Sigmoid colon (tissue), 7 donors: ENCODE data around the gene CLCN3. TPM values are rescaled to one million over a fixed set of nuclear protein-coding genes. Genes with fewer than 3 reads are reported as not detected.

ENCODE experiments used
- DNase-seq: peaks from one replicate; pipeline ENCODE4 v3.0.0-alpha.2; 2019
- H3K27ac ChIP-seq, 4 donors: fragments of 200-600 bp; sonication (generic); one replicate each; pipeline ENCODE4 v1.5.1; 2016 to 2019; ENCODE audit warnings: mild to moderate bottlenecking in 1 of 4
- H3K27me3 ChIP-seq, 3 donors: fragments of 200-600 bp; sonication (generic); one replicate each; pipeline ENCODE4 v1.5.1; 2019; ENCODE audit warnings: mild to moderate bottlenecking in 1 of 3
- H3K36me3 ChIP-seq, 4 donors: fragments of 200-600 bp; sonication (generic); one replicate each; pipeline ENCODE4 v1.5.1; 2016 to 2019
- H3K4me1 ChIP-seq, 4 donors: fragments of 200-600 bp; sonication (generic); one replicate each; pipeline ENCODE4 v1.5.1; 2017 to 2019
- H3K4me3 ChIP-seq, 4 donors: fragments of 200-600 bp; sonication (generic); one replicate each; pipeline ENCODE4 v1.5.1; 2017 to 2019; ENCODE audit warnings: mild to moderate bottlenecking in 2 of 4, moderate library complexity in 1 of 4
- H3K9me3 ChIP-seq, 4 donors: fragments of 200-600 bp in 3 of 4; sonication (generic) in 3 of 4; one replicate each; pipeline versions ENCODE4 v1.5.1 to v1.6.1; 2013 to 2019
- EP300 ChIP-seq, 4 donors: sonication (generic); formaldehyde crosslinking; IDR thresholded peaks; one replicate each; pipeline ENCODE4 v1.6.1; 2017; ENCODE audit warnings: antibody characterized with exemption in 4 of 4
- POLR2A ChIP-seq, 2 donors: fragments of 450-650 bp; IDR thresholded peaks; one replicate each; pipeline ENCODE4 v1.6.1; 2016; ENCODE audit warnings: antibody characterized with exemption in 2 of 2, mild to moderate bottlenecking in 2 of 2, moderate library complexity in 2 of 2
- POLR2AphosphoS5 ChIP-seq, 4 donors: sonication (generic); formaldehyde crosslinking; IDR thresholded peaks; one replicate each; pipeline ENCODE4 v1.6.1; 2017; ENCODE audit warnings: antibody characterized with exemption in 4 of 4
- WGBS, 2 donors: extraction: QIAGEN DNeasy Blood & Tissue Kit; methylation state at CpG; one replicate each; pipeline ENCODE4 v1.1.7; 2013; 5-methylcytosine and 5-hydroxymethylcytosine counted together
- intact Hi-C: fragments of 100-400 bp; cut with DNase I; formaldehyde crosslinking; loops from one replicate; pipeline ENCODE4 v1.15.1; 2023
- polyA plus RNA-seq, 3 donors: library from polyadenylated mRNA; stranded (reverse); fragments of 200-250 nt; gene quantifications; one replicate each; pipeline ENCODE4 v1.2.3, GENCODE V29; 2013
- total RNA-seq, 4 donors: library from RNA; depleted of rRNA; stranded (reverse); fragments of >200 nt; gene quantifications; one replicate each; pipeline ENCODE4 v1.1.0, GENCODE V29; 2016
- TF ChIP-seq, protein P1 (sequence below), 4 experiments: fragments of 450-650 bp in 3 of 4; fragments of 200-600 bp in 1 of 4; IDR thresholded peaks; one replicate each; pipeline ENCODE4 v1.5.1; 2016 to 2019; ENCODE audit warnings: antibody characterized with exemption in 4 of 4, mild to moderate bottlenecking in 3 of 4, moderate library complexity in 2 of 4
- donor health status: healthy with polysubstance abuse.
- donor health status: Bipolar disorder and iron deficiency.
- donor health status: healthy.

Gene CLCN3
- total and polyA plus RNA-seq, 7 donors, result 8.6 to 37.1 (median 16.0) TPM

- peaks cover 0 to 53% (median 25%) of the 10 kb centered on the region in 4 donors for H3K4me1 ChIP-seq
- no peak overlapping the region for H3K4me3 ChIP-seq
- TF ChIP-seq, protein P1, sequence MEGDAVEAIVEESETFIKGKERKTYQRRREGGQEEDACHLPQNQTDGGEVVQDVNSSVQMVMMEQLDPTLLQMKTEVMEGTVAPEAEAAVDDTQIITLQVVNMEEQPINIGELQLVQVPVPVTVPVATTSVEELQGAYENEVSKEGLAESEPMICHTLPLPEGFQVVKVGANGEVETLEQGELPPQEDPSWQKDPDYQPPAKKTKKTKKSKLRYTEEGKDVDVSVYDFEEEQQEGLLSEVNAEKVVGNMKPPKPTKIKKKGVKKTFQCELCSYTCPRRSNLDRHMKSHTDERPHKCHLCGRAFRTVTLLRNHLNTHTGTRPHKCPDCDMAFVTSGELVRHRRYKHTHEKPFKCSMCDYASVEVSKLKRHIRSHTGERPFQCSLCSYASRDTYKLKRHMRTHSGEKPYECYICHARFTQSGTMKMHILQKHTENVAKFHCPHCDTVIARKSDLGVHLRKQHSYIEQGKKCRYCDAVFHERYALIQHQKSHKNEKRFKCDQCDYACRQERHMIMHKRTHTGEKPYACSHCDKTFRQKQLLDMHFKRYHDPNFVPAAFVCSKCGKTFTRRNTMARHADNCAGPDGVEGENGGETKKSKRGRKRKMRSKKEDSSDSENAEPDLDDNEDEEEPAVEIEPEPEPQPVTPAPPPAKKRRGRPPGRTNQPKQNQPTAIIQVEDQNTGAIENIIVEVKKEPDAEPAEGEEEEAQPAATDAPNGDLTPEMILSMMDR (IDR thresholded peaks at IDR 0.05), result no peak
- no peak for TF ChIP-seq POLR2AphosphoS5 (IDR thresholded peaks at IDR 0.05)
- no peaks in the 10 kb centered on the region for H3K36me3 ChIP-seq
- 79 to 94% methylated on average over 2 of the region's 2 CpGs for WGBS, 2 donors
- H3K9me3 ChIP-seq, result no peaks in the 10 kb centered on the region
- intact Hi-C loops, result no loop called here
- peak overlapping the region in 1 of 4 donors; percentile 28 for H3K27ac ChIP-seq
- DNase-seq, result no peak
- no peaks in the 10 kb centered on the region for H3K27me3 ChIP-seq
Observed at GRCh38 chr4:169663402-169663801, 43.0 kb downstream of the CLCN3 start.

- Histone ChIP-seq H3K4me1 (peaks cover 0 to 49% (median 23%) of the 10 kb centered on the region in 4 donors), H3K27me3 (no peaks in the 10 kb centered on the region), H3K27ac (peak overlapping the region in 2 of 4 donors; percentile 24 to 28), H3K9me3 (no peaks in the 10 kb centered on the region), H3K4me3 (no peak overlapping the region), H3K36me3 (no peaks in the 10 kb centered on the region)
- intact Hi-C loops, result no loop called here
- no peak for DNase-seq
- WGBS, 2 donors, result 20 to 63% methylated on average over 2 of the region's 2 CpGs
- TF ChIP-seq EP300 (IDR thresholded peaks at IDR 0.05) (no peak), POLR2AphosphoS5 (IDR thresholded peaks at IDR 0.05) (no peak), POLR2A (IDR thresholded peaks at IDR 0.05) (no peak)
- TF ChIP-seq, protein P1 (IDR thresholded peaks at IDR 0.05), result no peak
Observed at GRCh38 chr4:169663831-169664230, 43.5 kb downstream of the CLCN3 start.

DNA sequence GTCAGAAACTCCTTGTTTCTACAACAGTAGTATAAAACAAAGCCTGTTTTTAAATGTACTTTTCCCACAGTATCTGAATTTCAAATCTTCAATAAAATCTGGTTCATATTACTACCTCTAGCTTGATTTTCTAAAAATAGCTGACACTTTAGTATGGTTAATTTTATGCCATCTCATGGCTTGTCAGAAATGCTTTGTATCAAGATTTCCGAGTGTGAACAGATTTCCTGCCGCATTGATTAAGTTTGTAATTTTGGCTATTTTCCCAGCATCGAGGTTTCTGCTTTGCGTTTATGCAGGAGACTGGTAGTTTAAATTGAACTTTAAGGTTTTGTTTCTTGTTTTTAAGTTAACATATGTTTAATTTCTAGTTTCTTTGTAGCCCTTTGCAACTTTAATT, 44.2 kb downstream of the CLCN3 start:
- no peak for TF ChIP-seq POLR2A (IDR thresholded peaks at IDR 0.05)
- TF ChIP-seq, protein P1 (IDR thresholded peaks at IDR 0.05), result no peak
- TF ChIP-seq EP300 (IDR thresholded peaks at IDR 0.05), result no peak
- no peak for TF ChIP-seq POLR2AphosphoS5 (IDR thresholded peaks at IDR 0.05)

GRCh38 chr4:169665046-169665737, 44.8 kb downstream of the CLCN3 start:
- Histone ChIP-seq H3K9me3 (no peaks in the 10 kb centered on the region), H3K27me3 (no peaks in the 10 kb centered on the region), H3K27ac (peak overlapping the region in 1 of 4 donors; percentile 2), H3K4me3 (no peak overlapping the region), H3K36me3 (no peaks in the 10 kb centered on the region), H3K4me1 (peaks cover 0 to 42% (median 15%) of the 10 kb centered on the region in 4 donors)
- no peak for TF ChIP-seq EP300 (IDR thresholded peaks at IDR 0.05)
- TF ChIP-seq POLR2AphosphoS5 (IDR thresholded peaks at IDR 0.05), result no peak
- TF ChIP-seq, protein P1 (IDR thresholded peaks at IDR 0.05), result no peak
- no peak for TF ChIP-seq POLR2A (IDR thresholded peaks at IDR 0.05)
- intact Hi-C loops, result no loop called here
- 18 to 34% methylated on average over 2 of the region's 2 CpGs for WGBS, 2 donors
- DNase-seq, result no peak

More for the DNA sequence above, 44.2 kb downstream of the CLCN3 start:
- Histone ChIP-seq H3K27ac (peak overlapping the region in 2 of 4 donors; percentile 24 to 28), H3K36me3 (no peaks in the 10 kb centered on the region), H3K27me3 (no peaks in the 10 kb centered on the region), H3K4me1 (peaks cover 0 to 42% (median 16%) of the 10 kb centered on the region in 4 donors), H3K9me3 (no peaks in the 10 kb centered on the region), H3K4me3 (no peak overlapping the region)
- WGBS, 2 donors, result 20 to 28% methylated on average over 4 of the region's 4 CpGs
- no peak for DNase-seq
- intact Hi-C loops, result no loop called here
